Body of pancreas (tissue), 4 donors: ENCODE data around the gene CCDC170. TPM values are rescaled to one million over a fixed set of nuclear protein-coding genes. Genes with fewer than 3 reads are reported as not detected.

Experiments used
- ATAC-seq: fragments of 150-250 bp; one replicate; pipeline ENCODE4 v1.9.1; 2016
- DNase-seq, 4 donors: peaks; one replicate each; pipeline ENCODE4 v3.0.0-alpha.2; 2019
- H3K27ac ChIP-seq, 4 donors: fragments of 200-600 bp; sonication (generic); 1 replicate in 3 of 4; 2 replicates in 1 of 4; pipeline versions ENCODE4 v1.5.1 to v1.6.1; 2016 to 2019; ENCODE audit warnings: mild to moderate bottlenecking in 1 of 4, mixed read lengths in 1 of 4, moderate library complexity in 1 of 4
- H3K27me3 ChIP-seq, 2 donors: fragments of 200-600 bp; sonication (generic); one replicate each; pipeline ENCODE4 v1.6.0; 2016; ENCODE audit warnings: mild to moderate bottlenecking in 1 of 2
- H3K36me3 ChIP-seq, 2 donors: fragments of 200-600 bp; sonication (generic); replicated peaks in 1 of 2; 2 replicates each; pipeline ENCODE4 v1.5.1; 2016; ENCODE audit warnings: low read depth in 2 of 2; ENCODE audit not compliant: insufficient read depth in 1 of 2
- H3K4me1 ChIP-seq: fragments of 200-600 bp; sonication (generic); one replicate; pipeline ENCODE4 v1.6.0; 2016
- H3K4me3 ChIP-seq, 2 donors: fragments of 200-600 bp; sonication (generic); 1 replicate in 1 of 2; 2 replicates in 1 of 2; pipeline ENCODE4 v1.5.1; 2016 to 2019
- H3K9me3 ChIP-seq, 3 donors: fragments of 200-600 bp; sonication (generic); 1 replicate in 2 of 3; 2 replicates in 1 of 3; pipeline ENCODE4 v1.5.1; 2016
- POLR2A ChIP-seq, 3 donors: fragments of 450-650 bp; IDR thresholded peaks; one replicate each; pipeline ENCODE4 v1.6.1; 2016; ENCODE audit warnings: antibody characterized with exemption in 3 of 3, mild to moderate bottlenecking in 2 of 3
- WGBS, 2 donors: methylation state at CpG; one replicate each; pipeline ENCODE4 v1.1.5; 2017; 5-methylcytosine and 5-hydroxymethylcytosine counted together
- intact Hi-C: fragments of 100-400 bp; cut with DNase I; formaldehyde crosslinking; loops from one replicate; pipeline ENCODE4 v1.15.1; 2023
- total RNA-seq, 2 donors: library from RNA; depleted of rRNA; stranded (reverse); fragments of >200 nt; gene quantifications; one replicate each; pipeline ENCODE4 v1.1.0, GENCODE V29; 2016
- TF ChIP-seq, protein P1 (sequence below), 7 experiments: fragments of 450-650 bp in 4 of 7; fragments of 200-600 bp in 3 of 7; sonication (generic) in 3 of 7; IDR thresholded peaks; one replicate each; pipeline ENCODE4 v1.5.1; 2016 to 2019; ENCODE audit warnings: antibody characterized with exemption in 7 of 7

Gene CCDC170
- total RNA-seq, 2 donors from 2014 or later = 2.1 TPM; not detected in 1

DNA sequence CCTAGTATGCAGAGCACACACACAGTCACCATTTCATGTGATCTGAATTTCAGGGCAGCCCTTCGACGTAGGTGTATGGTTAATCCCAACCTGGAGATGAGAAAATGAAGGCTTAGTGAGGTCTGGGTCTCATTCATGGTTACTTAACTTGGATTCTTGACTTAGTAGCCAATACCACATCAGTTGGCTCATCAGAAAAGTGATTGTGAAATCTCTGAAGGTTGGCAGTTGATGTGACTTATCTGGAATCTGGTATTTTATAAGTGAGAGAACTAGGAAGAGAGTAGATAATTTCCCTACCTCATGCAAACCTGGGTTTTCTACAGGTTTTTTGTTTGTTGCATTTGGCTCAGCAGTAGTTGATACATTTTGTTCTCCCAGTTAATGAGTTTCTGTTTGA, 123.7 kb downstream of the CCDC170 start:
- Histone ChIP-seq H3K27ac (no peak overlapping the region), H3K36me3 (no peaks in the 10 kb centered on the region), H3K4me3 (no peak overlapping the region), H3K9me3 (no peaks in the 10 kb centered on the region), H3K27me3 (no peaks in the 10 kb centered on the region), H3K4me1 (no peaks in the 10 kb centered on the region)
- ATAC-seq = no peak
- 84 to 88% methylated on average over 2 of the region's 2 CpGs for WGBS, 2 donors
- TF ChIP-seq, protein P1, sequence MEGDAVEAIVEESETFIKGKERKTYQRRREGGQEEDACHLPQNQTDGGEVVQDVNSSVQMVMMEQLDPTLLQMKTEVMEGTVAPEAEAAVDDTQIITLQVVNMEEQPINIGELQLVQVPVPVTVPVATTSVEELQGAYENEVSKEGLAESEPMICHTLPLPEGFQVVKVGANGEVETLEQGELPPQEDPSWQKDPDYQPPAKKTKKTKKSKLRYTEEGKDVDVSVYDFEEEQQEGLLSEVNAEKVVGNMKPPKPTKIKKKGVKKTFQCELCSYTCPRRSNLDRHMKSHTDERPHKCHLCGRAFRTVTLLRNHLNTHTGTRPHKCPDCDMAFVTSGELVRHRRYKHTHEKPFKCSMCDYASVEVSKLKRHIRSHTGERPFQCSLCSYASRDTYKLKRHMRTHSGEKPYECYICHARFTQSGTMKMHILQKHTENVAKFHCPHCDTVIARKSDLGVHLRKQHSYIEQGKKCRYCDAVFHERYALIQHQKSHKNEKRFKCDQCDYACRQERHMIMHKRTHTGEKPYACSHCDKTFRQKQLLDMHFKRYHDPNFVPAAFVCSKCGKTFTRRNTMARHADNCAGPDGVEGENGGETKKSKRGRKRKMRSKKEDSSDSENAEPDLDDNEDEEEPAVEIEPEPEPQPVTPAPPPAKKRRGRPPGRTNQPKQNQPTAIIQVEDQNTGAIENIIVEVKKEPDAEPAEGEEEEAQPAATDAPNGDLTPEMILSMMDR (IDR thresholded peaks at IDR 0.05) = no peak
- TF ChIP-seq POLR2A (IDR thresholded peaks at IDR 0.05) = no peak
- no peak for DNase-seq
- intact Hi-C loops = no loop called here

DNA sequence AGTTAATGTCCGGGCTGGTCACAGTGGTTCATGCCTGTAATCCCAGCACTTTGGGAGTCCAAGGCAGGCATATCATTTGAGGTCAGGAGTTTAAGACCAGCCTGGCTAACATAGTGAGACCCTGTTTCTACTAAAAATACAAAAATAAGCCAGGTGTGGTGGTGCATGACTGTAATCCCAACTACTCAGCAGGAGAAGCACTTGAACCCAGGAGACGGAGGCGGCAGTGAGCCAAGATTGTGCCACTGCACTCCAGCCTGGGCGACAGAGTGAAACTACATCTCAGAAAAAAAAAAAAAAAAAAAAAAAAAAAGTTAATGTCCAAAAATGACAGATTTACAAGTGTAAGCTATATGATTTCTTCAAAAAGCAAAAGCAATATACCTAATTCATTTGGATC, 124.9 kb downstream of the CCDC170 start:
- DNase-seq (no peak), ATAC-seq (no peak)
- TF ChIP-seq, protein P1 (IDR thresholded peaks at IDR 0.05) = no peak
- TF ChIP-seq POLR2A (IDR thresholded peaks at IDR 0.05) = no peak
- Histone ChIP-seq H3K36me3 (no peaks in the 10 kb centered on the region), H3K27ac (no peak overlapping the region), H3K27me3 (no peaks in the 10 kb centered on the region), H3K4me3 (no peak overlapping the region), H3K4me1 (no peaks in the 10 kb centered on the region), H3K9me3 (no peaks in the 10 kb centered on the region)
- 83 to 90% methylated on average over 4 of the region's 4 CpGs for WGBS, 2 donors
- intact Hi-C loops = no loop called here

DNA sequence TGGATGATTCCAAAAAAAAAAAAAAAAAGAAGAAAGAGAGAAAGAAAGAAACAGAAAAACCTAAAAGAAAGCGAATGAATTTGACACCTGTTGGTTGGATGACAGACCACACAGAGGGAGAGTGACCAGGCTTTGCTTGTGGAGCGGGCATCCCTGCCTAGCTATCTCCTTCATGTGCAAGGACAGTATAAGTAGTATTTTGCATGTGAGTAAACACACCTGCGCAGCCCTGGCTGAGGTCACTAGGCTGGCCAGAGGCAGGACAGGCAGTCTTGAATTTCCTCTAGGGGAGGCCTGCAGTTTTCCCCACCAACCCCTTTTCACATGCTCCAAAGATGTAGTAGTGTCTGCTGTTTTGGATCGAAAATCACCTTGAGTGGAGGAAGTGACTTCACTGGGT, 126.4 kb downstream of the CCDC170 start:
- no peak for DNase-seq
- WGBS, 2 donors = 77 to 81% methylated on average over 4 of the region's 4 CpGs

DNA sequence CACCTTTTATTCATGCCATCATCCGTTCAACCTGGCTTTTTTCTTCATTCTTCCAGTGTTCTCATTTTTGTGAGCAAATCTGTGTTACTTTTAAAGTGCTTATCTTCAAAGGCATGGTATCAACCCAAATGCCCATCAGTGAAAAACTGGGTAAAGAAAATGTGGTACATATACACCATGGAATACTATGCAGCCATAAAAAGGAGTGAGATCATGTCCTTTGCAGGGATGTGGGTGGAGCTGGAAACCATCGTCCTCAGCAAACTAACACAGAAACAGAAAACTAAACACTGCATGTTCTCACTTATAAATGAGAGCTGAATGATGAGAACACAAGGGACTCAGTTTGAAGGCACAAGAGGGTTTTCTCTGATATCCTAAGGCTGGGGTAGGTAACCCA, 130.3 kb downstream of the CCDC170 start:
- intact Hi-C loops = no loop called here
- H3K36me3 ChIP-seq = no peaks in the 10 kb centered on the region

More for the DNA sequence above, 126.4 kb downstream of the CCDC170 start:
- no peak for ATAC-seq
- Histone ChIP-seq H3K27me3 (no peaks in the 10 kb centered on the region), H3K9me3 (no peaks in the 10 kb centered on the region), H3K27ac (no peak overlapping the region), H3K4me1 (no peaks in the 10 kb centered on the region), H3K36me3 (no peaks in the 10 kb centered on the region), H3K4me3 (no peak overlapping the region)
- TF ChIP-seq POLR2A (IDR thresholded peaks at IDR 0.05) = no peak
- TF ChIP-seq, protein P1 (IDR thresholded peaks at IDR 0.05) = no peak
- intact Hi-C loops = no loop called here

DNA sequence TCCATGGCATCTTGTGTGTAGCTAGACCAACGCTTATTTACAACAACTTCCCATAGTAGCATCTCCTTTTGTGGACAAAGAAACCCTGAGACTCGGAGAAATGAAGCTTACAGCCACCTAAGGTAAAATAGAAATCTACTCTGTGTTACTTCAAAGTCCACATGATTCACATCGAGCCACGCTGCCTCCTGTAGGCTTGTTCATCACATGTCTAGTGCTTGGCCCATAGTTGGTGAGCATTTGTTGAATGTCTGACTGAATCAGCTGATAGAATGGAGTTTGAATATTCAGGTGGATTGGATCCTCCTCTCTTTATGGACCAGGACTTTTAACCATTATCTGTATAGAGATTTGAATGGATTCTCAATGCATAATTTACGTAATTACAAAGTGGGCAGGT, 130.7 kb downstream of the CCDC170 start:
- Histone ChIP-seq H3K4me3 (no peak overlapping the region), H3K27ac (no peak overlapping the region), H3K9me3 (no peaks in the 10 kb centered on the region), H3K27me3 (no peaks in the 10 kb centered on the region), H3K4me1 (no peaks in the 10 kb centered on the region), H3K36me3 (no peaks in the 10 kb centered on the region)
- ATAC-seq (no peak), DNase-seq (no peak)
- 74 to 81% methylated on average over 5 of the region's 5 CpGs for WGBS, 2 donors
- TF ChIP-seq POLR2A (IDR thresholded peaks at IDR 0.05) = no peak
- TF ChIP-seq, protein P1 (IDR thresholded peaks at IDR 0.05) = no peak
- intact Hi-C loops = no loop called here

More for the DNA sequence above, 130.3 kb downstream of the CCDC170 start:
- Histone ChIP-seq H3K4me3 (no peak overlapping the region), H3K27ac (no peak overlapping the region), H3K27me3 (no peaks in the 10 kb centered on the region), H3K9me3 (no peaks in the 10 kb centered on the region), H3K4me1 (no peaks in the 10 kb centered on the region)
- DNase-seq (no peak), ATAC-seq (no peak)
- no peak for TF ChIP-seq POLR2A (IDR thresholded peaks at IDR 0.05)
- TF ChIP-seq, protein P1 (IDR thresholded peaks at IDR 0.05) = no peak
- whole genome bisulfite sequencing, 2 donors = 80% methylated on average over 2 of the region's 2 CpGs
